HG02571 (cell line): ENCODE results near the gene NHEJ1.
A peak's percentile ranks its signal among the peaks of the same experiment; 100 is the strongest.
"Not testable (repeated sequence)": the region's sequence is repeated elsewhere in the genome, so short reads cannot be mapped to it uniquely, and the experiment has no call there.

Source experiments
- ATAC-seq: cut with Tn5 transposase; IDR thresholded peaks from one replicate; pipeline ENCODE4 v1.9.1; 2021; ENCODE audit warnings: mild to moderate bottlenecking, moderate library complexity; ENCODE audit not compliant: unreplicated experiment

The NHEJ1 gene, protein sequence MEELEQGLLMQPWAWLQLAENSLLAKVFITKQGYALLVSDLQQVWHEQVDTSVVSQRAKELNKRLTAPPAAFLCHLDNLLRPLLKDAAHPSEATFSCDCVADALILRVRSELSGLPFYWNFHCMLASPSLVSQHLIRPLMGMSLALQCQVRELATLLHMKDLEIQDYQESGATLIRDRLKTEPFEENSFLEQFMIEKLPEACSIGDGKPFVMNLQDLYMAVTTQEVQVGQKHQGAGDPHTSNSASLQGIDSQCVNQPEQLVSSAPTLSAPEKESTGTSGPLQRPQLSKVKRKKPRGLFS

DNA sequence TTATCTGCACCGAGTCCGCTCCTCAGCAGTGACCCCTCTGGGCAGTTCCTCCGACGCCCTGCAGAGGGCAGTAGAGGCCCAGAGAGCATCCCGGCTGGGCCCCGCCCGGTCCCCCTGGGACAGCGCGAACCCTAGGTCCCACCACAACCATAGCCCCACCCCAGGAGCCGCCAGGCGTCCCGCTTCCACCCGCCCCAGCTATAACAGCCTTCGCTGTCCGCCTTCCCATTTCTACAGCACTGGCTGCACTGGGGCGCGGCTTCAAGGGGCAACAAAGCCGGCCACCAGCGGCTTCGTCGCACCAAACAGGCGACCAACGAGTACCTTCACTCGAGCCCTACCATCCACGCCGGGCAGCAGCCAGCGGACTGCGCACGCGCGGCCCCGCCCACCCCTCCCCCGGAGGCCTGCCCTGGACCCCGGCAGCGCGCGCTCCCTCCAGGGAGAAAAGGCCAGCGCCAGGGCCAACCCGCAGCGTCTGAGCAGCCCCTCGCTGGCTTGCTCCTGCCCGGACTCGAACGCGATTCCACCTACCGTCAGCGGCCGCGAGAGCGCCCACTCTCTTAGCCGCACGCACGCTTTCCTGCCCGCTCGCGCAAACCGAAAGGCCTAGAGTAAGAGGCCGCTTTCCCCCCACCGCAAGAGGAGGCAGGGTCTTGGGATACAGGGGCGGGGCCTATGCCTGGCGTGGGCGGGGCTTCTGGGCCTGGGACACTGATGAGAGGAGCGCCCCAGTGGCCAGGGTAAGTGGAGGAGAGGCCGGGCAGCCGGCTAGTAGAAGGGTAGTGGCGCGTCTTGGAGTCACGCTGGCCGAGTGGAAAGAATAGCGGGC lies at the start of gene NHEJ1:
Gene NHEJ1 (minus strand): TSS at position 630 of the 832 bp plus-strand sequence. CDS start 2,453 bp downstream, outside the sequence.
- peak; percentile 84 for ATAC-seq

- no peak for ATAC-seq
These were observed 48.9 kb upstream of the NHEJ1 start for GRCh38 chr2:219209236-219210195.

DNA sequence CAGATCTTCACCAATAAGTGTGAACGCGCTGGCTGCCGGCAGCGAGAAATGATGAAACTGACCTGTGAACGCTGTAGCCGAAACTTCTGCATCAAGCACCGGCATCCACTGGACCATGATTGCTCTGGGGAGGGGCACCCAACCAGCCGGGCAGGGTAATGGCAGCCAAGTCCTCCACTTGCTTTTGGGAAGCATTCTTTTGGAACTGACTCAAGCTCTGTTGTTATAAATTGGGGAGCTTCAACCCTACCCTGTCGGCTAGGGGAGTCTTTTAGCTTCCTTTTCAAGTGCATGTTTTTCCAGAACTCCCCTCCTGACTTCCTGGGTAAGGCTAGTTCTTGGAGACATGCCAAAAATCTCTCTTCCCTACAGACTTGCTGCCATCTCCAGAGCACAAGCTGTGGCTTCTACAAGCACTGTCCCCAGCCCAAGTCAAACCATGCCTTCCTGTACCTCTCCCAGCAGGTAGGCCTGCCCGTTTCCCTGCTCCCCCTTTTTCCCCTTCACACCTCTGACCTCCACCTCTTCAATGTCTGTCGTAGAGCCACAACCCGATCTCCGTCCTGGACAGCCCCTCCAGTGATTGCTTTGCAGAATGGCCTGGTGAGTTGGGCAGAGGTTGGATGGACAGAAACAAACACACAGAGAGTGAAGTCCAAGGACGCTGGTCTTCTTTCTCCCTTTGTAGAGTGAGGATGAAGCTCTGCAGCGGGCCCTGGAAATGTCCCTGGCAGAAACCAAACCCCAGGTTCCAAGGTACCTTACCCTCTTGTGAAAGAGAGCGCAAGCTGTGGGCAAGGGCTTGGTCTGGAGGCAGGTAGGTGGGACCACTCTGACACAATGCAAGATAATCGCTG lies 47.5 kb upstream of the NHEJ1 start:
- ATAC-seq = no peak

DNA sequence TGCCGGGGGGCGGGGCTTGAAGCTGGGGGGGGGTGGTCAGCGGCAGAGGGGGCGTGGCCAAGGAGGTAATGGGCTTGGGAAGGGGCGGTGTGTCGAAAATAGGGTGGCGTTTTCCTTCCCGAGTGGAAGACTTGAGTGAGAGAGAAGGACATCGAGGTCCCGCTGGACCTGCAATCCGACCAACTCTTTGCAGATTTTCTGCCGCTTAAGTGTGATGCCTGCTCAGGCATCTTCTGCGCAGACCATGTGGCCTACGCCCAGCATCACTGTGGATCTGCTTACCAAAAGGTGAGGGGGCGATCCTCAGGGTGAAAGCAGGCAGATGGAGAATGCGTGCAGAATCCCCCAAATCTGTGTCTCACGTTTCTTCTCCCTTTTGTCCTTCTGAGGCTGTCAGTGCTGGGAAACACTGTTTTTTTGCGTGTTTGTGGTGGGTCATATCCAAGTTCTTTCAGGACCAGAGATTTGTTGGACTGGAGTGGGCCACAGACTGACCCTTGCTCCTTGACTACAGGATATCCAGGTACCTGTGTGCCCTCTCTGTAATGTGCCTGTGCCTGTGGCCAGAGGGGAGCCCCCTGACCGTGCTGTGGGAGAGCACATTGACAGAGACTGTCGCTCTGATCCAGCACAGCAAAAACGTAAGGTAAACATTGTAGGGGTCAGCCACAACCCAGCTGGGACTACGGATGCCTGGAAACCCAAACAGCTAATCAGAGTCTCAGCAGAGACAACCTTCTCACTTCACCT lies 46.7 kb upstream of the NHEJ1 start:
- ATAC-seq = no peak

DNA sequence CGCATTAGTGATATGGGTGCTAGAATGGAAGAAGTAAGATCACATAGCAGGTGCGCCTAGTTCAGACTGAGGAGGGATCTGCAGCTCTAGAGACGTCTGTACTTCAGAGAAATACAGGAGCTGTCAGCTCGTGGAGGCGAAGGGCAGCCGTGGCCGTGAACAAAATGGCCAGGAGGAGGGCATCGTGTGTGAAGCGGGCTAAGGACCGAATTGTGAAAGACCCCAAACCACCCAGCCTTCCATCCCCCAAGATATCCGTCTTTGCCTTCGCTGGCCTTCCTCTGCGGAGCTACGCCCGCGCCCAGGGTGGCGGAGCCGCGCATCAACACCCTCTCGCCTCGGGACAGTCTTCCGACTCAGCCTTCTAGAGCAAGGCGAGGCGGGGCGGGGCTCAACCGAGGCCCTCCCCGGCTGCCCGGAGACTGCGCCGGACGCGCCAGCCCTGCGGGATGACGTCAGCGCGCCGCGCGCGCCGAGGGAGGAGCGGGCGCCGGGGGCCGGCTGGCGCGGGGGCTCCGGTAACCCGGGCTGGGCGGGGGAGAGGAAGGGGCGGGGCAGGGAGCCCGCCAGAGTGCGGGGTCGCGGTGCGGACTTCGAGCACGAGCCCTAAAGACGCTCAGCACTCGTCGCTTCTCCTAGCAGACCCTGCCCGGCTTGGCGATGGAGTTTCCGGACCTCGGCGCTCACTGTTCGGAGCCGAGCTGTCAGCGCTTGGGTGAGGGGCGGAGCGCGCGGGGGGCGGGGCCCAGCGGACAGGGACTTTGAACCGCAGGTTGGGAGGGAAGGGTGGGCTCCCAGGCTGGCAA lies 45.9 kb upstream of the NHEJ1 start, which contains the start of gene ZFAND2B:
Gene ZFAND2B (plus strand): TSS at position 455 of the 806 bp plus-strand sequence. CDS start 206 bp downstream, at position 661.
- peak; percentile 97 for ATAC-seq

DNA sequence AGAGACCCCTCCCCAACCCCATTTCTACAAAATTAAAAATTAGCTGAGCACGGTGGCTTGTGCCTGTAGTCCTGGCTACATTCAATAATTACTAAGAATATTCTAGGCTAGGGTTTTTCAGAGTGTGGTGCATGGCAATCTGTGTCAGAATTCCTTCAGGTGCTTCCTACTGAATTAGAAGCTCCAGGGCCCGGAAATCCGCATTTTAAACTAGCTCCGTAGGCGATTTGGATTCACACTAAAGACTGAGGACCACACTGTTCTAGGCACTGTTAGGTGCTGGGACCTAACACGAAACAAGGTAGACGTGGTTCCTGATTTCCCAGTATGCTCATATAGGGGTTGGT lies 45.3 kb upstream of the NHEJ1 start:
- ATAC-seq = no peak

GRCh38 chr2:219205165-219205538 lies 44.5 kb upstream of the NHEJ1 start:
- no peak for ATAC-seq

DNA sequence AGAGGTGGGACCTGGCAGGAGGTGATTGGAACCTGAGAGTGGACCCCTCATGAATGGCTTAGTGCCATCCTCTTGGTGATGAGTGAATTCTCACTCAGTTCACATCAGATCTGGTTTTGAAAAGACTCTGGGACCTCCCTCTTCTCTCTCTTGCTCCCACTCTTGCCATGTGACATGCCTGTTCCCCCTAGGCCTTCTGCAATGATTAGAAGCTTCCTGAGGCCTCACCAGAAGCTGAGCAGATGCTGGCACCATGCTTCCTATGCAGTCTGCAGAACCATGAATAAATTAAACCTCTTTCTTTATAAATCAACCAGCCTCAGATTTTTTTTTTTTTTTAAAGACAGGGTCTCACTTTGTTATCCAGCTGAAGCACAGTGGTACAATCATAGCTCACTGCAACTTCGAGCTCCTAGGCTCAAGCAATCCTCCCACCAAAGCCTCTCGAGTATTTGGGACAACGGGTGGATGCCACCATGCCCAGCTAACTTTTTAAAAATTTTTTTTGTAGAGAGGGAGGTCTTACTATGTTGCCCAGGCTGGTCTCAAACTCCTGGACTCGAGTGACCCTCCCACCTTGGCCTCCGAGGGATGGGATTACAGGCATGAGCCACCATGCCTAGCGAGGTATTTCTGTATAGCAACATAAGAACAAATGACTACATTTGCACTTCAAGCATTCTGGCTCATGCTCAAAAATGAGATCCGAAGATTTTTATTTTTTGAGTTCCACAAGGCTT lies 44.0 kb upstream of the NHEJ1 start:
- no peak for ATAC-seq

DNA sequence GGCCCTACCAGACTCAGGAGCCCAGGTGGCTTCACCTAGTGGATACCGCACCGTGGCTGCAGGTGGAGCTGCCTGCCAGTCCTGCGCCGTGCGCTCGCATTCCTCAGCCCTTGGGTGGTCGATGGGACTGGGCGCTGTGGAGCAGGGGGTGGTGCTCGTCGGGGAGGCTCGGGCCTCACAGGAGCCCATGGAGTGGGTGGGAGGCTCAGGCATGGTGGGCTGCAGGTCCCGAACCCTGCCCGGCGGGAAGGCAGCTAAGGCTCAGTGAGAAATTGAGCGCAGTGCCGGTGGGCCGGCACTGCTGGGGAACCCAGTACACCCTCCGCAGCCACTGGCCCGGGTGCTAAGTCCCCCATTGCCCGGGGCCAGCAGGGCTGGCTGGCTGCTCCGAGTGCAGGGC lies 40.7 kb upstream of the NHEJ1 start:
- not testable (repeated sequence) for ATAC-seq

DNA sequence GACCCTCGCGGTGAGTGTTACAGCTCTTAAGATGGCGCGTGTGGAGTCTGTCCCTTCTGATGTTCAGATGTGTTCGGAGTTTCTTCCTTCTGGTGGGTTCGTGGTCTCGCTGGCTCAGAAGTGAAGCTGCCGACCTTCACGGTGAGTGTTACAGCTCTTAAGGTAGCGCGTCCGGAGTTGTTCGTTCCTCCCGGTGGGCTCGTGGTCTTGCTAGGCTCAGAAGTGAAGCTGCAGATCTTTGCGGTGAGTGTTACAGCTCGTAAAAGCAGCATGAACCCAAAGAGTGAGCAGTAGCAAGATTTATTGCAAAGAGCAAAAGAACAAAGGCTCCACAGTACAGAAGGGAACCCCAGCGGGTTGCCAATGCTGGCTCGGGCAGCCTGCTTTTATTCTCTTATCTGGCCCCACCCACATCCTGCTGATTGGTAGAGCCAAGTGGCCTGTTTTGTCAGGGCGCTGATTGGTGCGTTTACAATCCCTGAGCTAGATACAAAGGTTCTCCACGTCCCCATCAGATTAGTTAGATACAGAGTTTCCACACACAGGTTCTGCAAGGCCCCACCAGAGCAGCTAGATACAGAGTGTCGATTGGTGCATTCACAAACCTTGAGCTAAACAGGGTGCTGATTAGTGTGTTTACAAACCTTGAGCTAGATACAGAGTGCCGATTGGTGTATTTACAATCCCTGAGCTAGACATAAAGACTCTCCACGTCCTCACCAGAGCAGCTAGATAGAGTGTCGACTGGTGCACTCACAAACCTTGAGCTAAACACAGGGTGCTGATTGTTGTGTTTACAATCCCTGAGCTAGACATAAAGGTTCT lies 40.1 kb upstream of the NHEJ1 start:
- not testable (repeated sequence) for ATAC-seq

DNA sequence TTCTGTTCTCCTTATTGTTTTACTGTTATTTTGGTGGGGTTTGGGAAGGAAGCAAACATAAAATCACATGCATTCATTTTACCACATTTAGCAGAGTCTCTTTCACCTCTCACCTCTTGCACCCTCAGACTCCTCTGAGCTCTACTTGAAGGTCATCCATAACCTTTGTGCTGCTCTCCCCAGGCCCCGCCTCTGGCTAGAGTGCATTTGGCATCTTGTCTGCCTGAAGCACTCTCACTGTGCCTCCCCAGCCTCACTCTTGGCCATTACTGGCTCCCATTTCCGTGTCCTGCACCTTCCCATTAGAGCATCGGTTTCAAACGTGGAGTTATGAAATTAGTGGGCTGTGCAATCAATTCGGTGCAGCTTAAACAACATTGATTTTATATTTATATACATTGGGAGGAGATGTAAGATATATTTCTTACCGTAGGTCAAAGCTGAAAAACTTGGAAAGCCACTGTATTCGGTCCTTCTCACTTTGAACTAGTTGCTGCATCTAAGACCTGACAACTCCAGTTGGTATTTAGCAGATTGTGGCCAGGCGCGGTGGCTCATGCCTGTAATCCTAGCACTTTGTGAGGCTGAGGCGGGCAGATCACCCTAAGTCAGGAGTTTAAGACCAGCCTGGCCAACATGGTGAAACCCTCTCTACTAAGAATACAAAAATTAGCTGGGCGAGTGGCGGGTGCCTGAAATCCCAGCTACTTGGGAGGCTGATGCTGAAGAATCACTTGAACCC lies 39.0 kb upstream of the NHEJ1 start:
- no peak for ATAC-seq

- ATAC-seq = no peak
These were observed 38.4 kb upstream of the NHEJ1 start for GRCh38 chr2:219198974-219199373.

GRCh38 chr2:219197388-219197787 lies 36.8 kb upstream of the NHEJ1 start:
- ATAC-seq = no peak

- ATAC-seq = no peak
These were observed 26.3 kb upstream of the NHEJ1 start for GRCh38 chr2:219186754-219187456.

GRCh38 chr2:219184121-219184520 lies 23.5 kb upstream of the NHEJ1 start:
- no peak for ATAC-seq
